IMR-90 (cell line): ENCODE results near the gene DNAJC13. TPM values are rescaled to one million over a fixed set of nuclear protein-coding genes. Genes with fewer than 3 reads are reported as not detected.

Experiments used
- ATAC-seq: fragments of 200-7000 bp; cut with Tn5 transposase; 2 replicates; pipeline ENCODE4 v1.9.1; 2020; ENCODE audit warnings: low read depth, mild to moderate bottlenecking, moderate library complexity
- BruUV-seq: library from RNA; stranded (reverse); fragments of 400-500 nt; replicated peaks from 2 replicates; lab custom pipeline; 2021; lab: Mats Ljungman, UMichigan
- CTCF ChIA-PET: fragments of 300-600 bp; formaldehyde crosslinking; extraction: SDS; loops from one replicate; lab custom pipeline; 2021; ENCODE audit warnings: antibody characterized with exemption; lab: Yijun Ruan, JAX
- POLR2A ChIA-PET: fragments of 300-600 bp; sonication (Branson Sonifier 250); formaldehyde crosslinking; loops from one replicate; lab custom pipeline; 2022; ENCODE audit warnings: antibody characterized with exemption; ENCODE audit not compliant: unreplicated experiment; lab: Charles Lee
- DNase-seq: peaks from one replicate; pipeline ENCODE4 v3.0.0; 2013
- H2AFZ ChIP-seq: replicated peaks from 2 replicates; pipeline ENCODE3; 2013; ENCODE audit warnings: low read length, mild to moderate bottlenecking; ENCODE audit not compliant: poor library complexity
- H2AK5ac ChIP-seq: 2 replicates; pipeline ENCODE4 v1.6.1; 2013; ENCODE audit warnings: low read depth, low read length, inconsistent platforms
- H2AK9ac ChIP-seq: replicated peaks from 2 replicates; pipeline ENCODE3; 2013; ENCODE audit warnings: mild to moderate bottlenecking, low read depth, low read length, moderate library complexity; ENCODE audit not compliant: poor library complexity
- H2BK120ac ChIP-seq: 2 replicates; pipeline ENCODE4 v1.6.1; 2013; ENCODE audit warnings: low read depth, low read length, inconsistent platforms
- H2BK15ac ChIP-seq: 3 replicates; pipeline ENCODE4 v1.6.1; 2013; ENCODE audit warnings: low read depth, low read length, inconsistent platforms
- H2BK20ac ChIP-seq: 2 replicates; pipeline ENCODE4 v1.6.1; 2013; ENCODE audit warnings: low read depth, mild to moderate bottlenecking, inconsistent platforms, low read length, moderate library complexity
- H2BK5ac ChIP-seq: 2 replicates; pipeline ENCODE4 v1.6.1; 2013; ENCODE audit warnings: mild to moderate bottlenecking, low read depth, low read length, inconsistent platforms; ENCODE audit not compliant: poor library complexity, severe bottlenecking
- H3K14ac ChIP-seq: replicated peaks from 2 replicates; pipeline ENCODE4 v1.6.1; 2013; ENCODE audit warnings: low read depth, low read length, inconsistent platforms
- H3K18ac ChIP-seq: 2 replicates; pipeline ENCODE4 v1.6.1; 2013; ENCODE audit warnings: low read depth, low read length, control low read depth
- H3K23ac ChIP-seq: 2 replicates; pipeline ENCODE4 v1.6.1; 2013; ENCODE audit warnings: low read depth, low read length, inconsistent platforms
- H3K27ac ChIP-seq: 2 replicates; pipeline ENCODE4 v1.5.1; 2013; ENCODE audit warnings: mild to moderate bottlenecking, control low read depth, low read length; ENCODE audit not compliant: insufficient read depth
- H3K27me3 ChIP-seq: 2 replicates; pipeline ENCODE4 v1.6.1; 2013; ENCODE audit warnings: low read length; ENCODE audit not compliant: control insufficient read depth, insufficient read depth
- H3K36me3 ChIP-seq: 2 replicates; pipeline ENCODE4 v1.6.1; 2013; ENCODE audit warnings: low read length, mixed read lengths; ENCODE audit not compliant: control insufficient read depth, insufficient read depth
- H3K4ac ChIP-seq: 2 replicates; pipeline ENCODE4 v1.6.1; 2013; ENCODE audit warnings: low read depth, low read length, inconsistent platforms
- H3K4me1 ChIP-seq: 2 replicates; pipeline ENCODE4 v1.6.1; 2013; ENCODE audit warnings: low read length, mixed read lengths; ENCODE audit not compliant: control insufficient read depth, insufficient read depth
- H3K4me2 ChIP-seq: 2 replicates; pipeline ENCODE4 v1.6.1; 2013; ENCODE audit warnings: low read depth, mild to moderate bottlenecking, control low read depth, low read length, moderate library complexity
- H3K4me3 ChIP-seq: 2 replicates; pipeline ENCODE4 v1.5.1; 2013; ENCODE audit warnings: low read depth, mild to moderate bottlenecking, control low read depth, low read length, moderate library complexity; ENCODE audit not compliant: insufficient read depth
- H3K56ac ChIP-seq: 2 replicates; pipeline ENCODE4 v1.6.1; 2013; ENCODE audit warnings: low read length, inconsistent platforms; ENCODE audit not compliant: insufficient read depth; ENCODE audit errors: extremely low read depth
- H3K79me1 ChIP-seq, 2 experiments: 2 replicates each; pipeline ENCODE4 v1.6.1; 2013; ENCODE audit warnings: low read length in 2 of 2, inconsistent platforms in 1 of 2, low read depth in 1 of 2
- H3K9ac ChIP-seq: 2 replicates; pipeline ENCODE4 v1.6.1; 2013; ENCODE audit warnings: low read depth, low read length, control low read depth
- H3K9me1 ChIP-seq: 2 replicates; pipeline ENCODE4 v1.6.1; 2013; ENCODE audit warnings: low read length, inconsistent platforms; ENCODE audit not compliant: insufficient read depth
- H3K9me3 ChIP-seq: 2 replicates; pipeline ENCODE4 v1.6.1; 2013; ENCODE audit warnings: low read length; ENCODE audit not compliant: control insufficient read depth, insufficient read depth
- H4K20me1 ChIP-seq: 2 replicates; pipeline ENCODE4 v1.6.1; 2013; ENCODE audit warnings: low read length, inconsistent platforms; ENCODE audit not compliant: insufficient read depth
- H4K5ac ChIP-seq: 2 replicates; pipeline ENCODE4 v1.6.1; 2013; ENCODE audit warnings: mild to moderate bottlenecking, low read depth, low read length, control low read depth
- H4K8ac ChIP-seq, 2 experiments: 2 replicates each; pipeline ENCODE4 v1.6.1; 2013; ENCODE audit warnings: low read depth in 2 of 2, low read length in 2 of 2, control low read depth in 1 of 2, inconsistent platforms in 1 of 2
- H4K91ac ChIP-seq: 2 replicates; pipeline ENCODE4 v1.6.1; 2013; ENCODE audit warnings: low read depth, low read length, inconsistent platforms; ENCODE audit not compliant: insufficient read depth
- CEBPB ChIP-seq: IDR thresholded peaks from 2 replicates; pipeline ENCODE4 v1.6.1; 2012; ENCODE audit warnings: low read depth, low read length, improper control_type of control experiment
- FOS ChIP-seq: fragments of 150-350 bp; IDR thresholded peaks from 2 replicates; pipeline ENCODE4 v1.6.1; 2016; ENCODE audit warnings: low read depth, low read length
- MAFK ChIP-seq: IDR thresholded peaks from 2 replicates; pipeline ENCODE4 v1.6.1; 2012; ENCODE audit warnings: low read depth, low read length, improper control_type of control experiment
- MAZ ChIP-seq: IDR thresholded peaks from 2 replicates; pipeline ENCODE4 v1.6.1; 2012; ENCODE audit warnings: low read depth, mild to moderate bottlenecking, low read length, improper control_type of control experiment, moderate library complexity, borderline replicate concordance
- MXI1 ChIP-seq: IDR thresholded peaks from 2 replicates; pipeline ENCODE4 v1.6.1; 2012; ENCODE audit warnings: low read depth, mild to moderate bottlenecking, low read length, moderate library complexity, borderline replicate concordance
- NFE2L2 ChIP-seq: fragments of 150-350 bp; IDR thresholded peaks from 2 replicates; pipeline ENCODE4 v1.6.1; 2016; ENCODE audit warnings: low read depth, mild to moderate bottlenecking, low read length
- RAD21 ChIP-seq: IDR thresholded peaks from 2 replicates; pipeline ENCODE4 v1.6.1; 2012; ENCODE audit warnings: low read length, improper control_type of control experiment
- WGBS, 2 experiments: methylation state at CpG; one replicate each; pipeline versions ENCODE4 v1.1.5 to v1.1.7; 2013; ENCODE audit warnings: missing lambda C conversion rate in 2 of 2; ENCODE audit not compliant: insufficient read length in 1 of 2; ENCODE audit errors: extremely low coverage in 2 of 2; 5-methylcytosine and 5-hydroxymethylcytosine counted together
- dilution Hi-C: fragments of 300-500 bp; cut with HindIII; formaldehyde crosslinking; loops from one replicate; pipeline ENCODE4 v1.14.3; 2018; ENCODE audit warnings: low sequenced_read_pairs; ENCODE audit not compliant: unreplicated experiment
- in situ Hi-C: fragments of 300-500 bp; cut with MboI; formaldehyde crosslinking; loops from 3 replicates; pipeline ENCODE4 v1.14.3; 2019; ENCODE audit warnings: low sequenced_read_pairs, inconsistent platforms, mixed read lengths
- intact Hi-C: fragments of 100-400 bp; cut with micrococcal nuclease; formaldehyde crosslinking; loops from 2 replicates; pipeline ENCODE4 v1.10.0; 2022
- polyA plus RNA-seq, 3 experiments: library from polyadenylated mRNA; depleted of rRNA; stranded (reverse); fragments of >200 nt; gene quantifications; 2 replicates each; pipeline ENCODE4 v1.2.3, GENCODE V29; 2012; ENCODE audit warnings: low replicate concordance in 1 of 3
- total RNA-seq: library from RNA; depleted of rRNA; stranded (reverse); fragments of >200 nt; gene quantifications from 2 replicates; pipeline ENCODE4 v1.2.3, GENCODE V29; 2012
- TF ChIP-seq, protein P1 (sequence below): fragments of 150-350 bp; IDR thresholded peaks from 2 replicates; pipeline ENCODE4 v1.6.1; 2016; ENCODE audit warnings: low read depth, mild to moderate bottlenecking, low read length, moderate library complexity, borderline replicate concordance
- TF ChIP-seq, protein P2 (sequence below): fragments of 150-350 bp; IDR thresholded peaks from 2 replicates; pipeline ENCODE4 v1.6.1; 2017; ENCODE audit warnings: mild to moderate bottlenecking, antibody characterized with exemption, low read length, low read depth

The DNAJC13 gene
- total and polyA plus RNA-seq, 2 of the 4 experiments (the other 2 are of a cell fraction) = 16.4 to 48.6 TPM

DNA sequence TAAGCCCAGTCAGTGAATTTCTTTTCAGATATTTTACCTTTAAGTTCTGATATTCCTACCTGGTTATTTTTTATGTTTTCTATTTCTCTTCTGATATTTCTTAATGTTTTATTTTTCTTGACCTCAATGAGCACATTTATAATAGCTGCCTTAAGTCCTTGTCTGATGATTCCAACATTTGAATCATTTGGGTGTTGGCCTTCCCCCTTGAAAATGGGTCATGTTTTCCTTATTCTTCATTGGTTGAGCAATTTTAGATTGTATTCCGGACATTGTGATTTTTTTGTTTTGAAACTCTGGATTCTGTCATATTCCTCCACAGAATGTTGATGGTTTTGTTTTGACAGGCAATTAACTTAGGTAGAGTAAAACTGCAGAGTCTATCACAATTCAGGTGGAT lies 170.1 kb downstream of the DNAJC13 start:
- in situ Hi-C loops (no loop called here), dilution Hi-C loops (no loop called here), intact Hi-C loops (no loop called here)
- H3K9me1 ChIP-seq = no peaks in the 10 kb centered on the region
- H3K4me2 ChIP-seq = no peak overlapping the region
- no CpG with 5 or more reads among the region's 1 CpG for WGBS, 2 experiments
- ATAC-seq = no peak
- H3K4me1 ChIP-seq = peaks cover 2% of the 10 kb centered on the region; the same call in 1 of the 2 replicates
- ChIA-PET CTCF (interaction anchor here (1.0 kb wide), 1 partner anchor 12 kb away, joined by 3 read pairs; no protein-coding TSS in a partner anchor), POLR2A (interaction anchor here (0.6 kb wide), 1 partner anchor 1608 kb away, joined by 3 read pairs; no protein-coding TSS in a partner anchor)
- no peak overlapping the region for H3K18ac ChIP-seq
- no peak overlapping the region for H2BK15ac ChIP-seq
- H2AFZ ChIP-seq = no peak overlapping the region
- H3K9me3 ChIP-seq = no peaks in the 10 kb centered on the region
- no peak overlapping the region for H4K5ac ChIP-seq
- H3K9ac ChIP-seq = no peak overlapping the region
- BruUV-seq = no TSS peak
- no peaks in the 10 kb centered on the region for H3K27me3 ChIP-seq
- no peaks in the 10 kb centered on the region for H3K36me3 ChIP-seq
- H2AK9ac ChIP-seq = no peak overlapping the region
- no peak overlapping the region for H4K8ac ChIP-seq
- no peak overlapping the region for H2BK5ac ChIP-seq
- H2AK5ac ChIP-seq = no peak overlapping the region
- no peak for DNase-seq
- no peak overlapping the region for H2BK120ac ChIP-seq
- H3K56ac ChIP-seq = no peak overlapping the region
- H3K27ac ChIP-seq = no peak overlapping the region
- no peak overlapping the region for H3K4ac ChIP-seq
- H4K20me1 ChIP-seq = no peaks in the 10 kb centered on the region
- no peak overlapping the region for H3K4me3 ChIP-seq
- no peak overlapping the region for H3K23ac ChIP-seq
- H3K14ac ChIP-seq = no peak overlapping the region
- no peak for TF ChIP-seq NFE2L2
- no peak for TF ChIP-seq RAD21
- TF ChIP-seq, protein P1, sequence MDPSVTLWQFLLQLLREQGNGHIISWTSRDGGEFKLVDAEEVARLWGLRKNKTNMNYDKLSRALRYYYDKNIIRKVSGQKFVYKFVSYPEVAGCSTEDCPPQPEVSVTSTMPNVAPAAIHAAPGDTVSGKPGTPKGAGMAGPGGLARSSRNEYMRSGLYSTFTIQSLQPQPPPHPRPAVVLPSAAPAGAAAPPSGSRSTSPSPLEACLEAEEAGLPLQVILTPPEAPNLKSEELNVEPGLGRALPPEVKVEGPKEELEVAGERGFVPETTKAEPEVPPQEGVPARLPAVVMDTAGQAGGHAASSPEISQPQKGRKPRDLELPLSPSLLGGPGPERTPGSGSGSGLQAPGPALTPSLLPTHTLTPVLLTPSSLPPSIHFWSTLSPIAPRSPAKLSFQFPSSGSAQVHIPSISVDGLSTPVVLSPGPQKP = no peak
- no peak for TF ChIP-seq MXI1
- TF ChIP-seq CEBPB = no peak
- TF ChIP-seq, protein P2, sequence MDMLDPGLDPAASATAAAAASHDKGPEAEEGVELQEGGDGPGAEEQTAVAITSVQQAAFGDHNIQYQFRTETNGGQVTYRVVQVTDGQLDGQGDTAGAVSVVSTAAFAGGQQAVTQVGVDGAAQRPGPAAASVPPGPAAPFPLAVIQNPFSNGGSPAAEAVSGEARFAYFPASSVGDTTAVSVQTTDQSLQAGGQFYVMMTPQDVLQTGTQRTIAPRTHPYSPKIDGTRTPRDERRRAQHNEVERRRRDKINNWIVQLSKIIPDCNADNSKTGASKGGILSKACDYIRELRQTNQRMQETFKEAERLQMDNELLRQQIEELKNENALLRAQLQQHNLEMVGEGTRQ = no peak
- no peak for TF ChIP-seq FOS
- no peak for TF ChIP-seq MAZ
- no peak for TF ChIP-seq MAFK
- H2BK20ac ChIP-seq = no peak overlapping the region
- no peak overlapping the region for H4K91ac ChIP-seq
- peaks cover 0 to 4% of the 10 kb centered on the region in 2 experiments; a peak in 2 of 4 replicates for H3K79me1 ChIP-seq
